Measurements from ENCODE around the gene PKD1. TPM values are rescaled to one million over a fixed set of nuclear protein-coding genes. Genes with fewer than 3 reads are reported as not detected.

PKD1 gene
- total RNA-seq, 1 donor from 2014 or later, result 77.3 TPM

DNA sequence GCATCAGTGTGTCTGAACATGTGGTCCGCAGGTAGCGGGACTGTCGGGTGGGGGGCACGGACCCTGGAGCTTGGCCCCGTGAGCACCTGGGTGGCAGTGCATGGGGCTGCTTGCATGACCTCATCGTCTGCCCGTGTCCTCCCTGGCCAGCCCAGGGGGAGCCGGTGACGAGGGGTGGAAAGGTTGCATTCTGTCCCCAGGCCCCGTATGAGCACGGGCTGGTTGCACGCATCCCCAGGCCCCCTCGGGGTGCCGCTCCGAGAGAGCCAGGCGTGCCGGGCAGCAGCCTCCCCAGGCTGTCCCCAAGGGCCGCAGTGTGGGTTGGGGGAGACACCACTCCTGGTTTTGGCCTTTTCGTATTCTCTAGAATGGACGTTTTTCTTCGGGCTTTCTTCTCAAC lies 58.0 kb downstream of the PKD1 start:
- intact Hi-C loops (cut with micrococcal nuclease), result no loop called here

DNA sequence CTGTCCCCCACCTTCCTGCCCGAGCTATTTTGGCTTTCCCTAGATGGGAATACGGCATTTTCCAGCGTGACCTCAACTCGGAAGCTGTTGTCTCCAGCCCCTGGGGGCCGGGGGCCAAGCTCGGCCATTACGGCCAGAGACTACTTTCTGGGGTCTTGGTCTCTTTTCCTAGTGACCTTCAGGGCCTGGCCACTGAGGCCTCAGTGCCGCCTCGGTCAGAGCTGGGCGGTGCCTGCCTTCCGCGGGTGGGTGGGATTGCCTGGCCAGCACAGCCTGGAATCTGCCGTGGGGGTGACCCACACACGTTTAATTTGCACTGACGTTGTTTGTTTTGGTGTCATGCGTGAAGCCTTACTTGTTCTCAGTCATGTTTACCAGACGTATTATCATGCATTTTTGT lies 58.7 kb downstream of the PKD1 start:
- intact Hi-C loops (cut with micrococcal nuclease), result no loop called here

DNA sequence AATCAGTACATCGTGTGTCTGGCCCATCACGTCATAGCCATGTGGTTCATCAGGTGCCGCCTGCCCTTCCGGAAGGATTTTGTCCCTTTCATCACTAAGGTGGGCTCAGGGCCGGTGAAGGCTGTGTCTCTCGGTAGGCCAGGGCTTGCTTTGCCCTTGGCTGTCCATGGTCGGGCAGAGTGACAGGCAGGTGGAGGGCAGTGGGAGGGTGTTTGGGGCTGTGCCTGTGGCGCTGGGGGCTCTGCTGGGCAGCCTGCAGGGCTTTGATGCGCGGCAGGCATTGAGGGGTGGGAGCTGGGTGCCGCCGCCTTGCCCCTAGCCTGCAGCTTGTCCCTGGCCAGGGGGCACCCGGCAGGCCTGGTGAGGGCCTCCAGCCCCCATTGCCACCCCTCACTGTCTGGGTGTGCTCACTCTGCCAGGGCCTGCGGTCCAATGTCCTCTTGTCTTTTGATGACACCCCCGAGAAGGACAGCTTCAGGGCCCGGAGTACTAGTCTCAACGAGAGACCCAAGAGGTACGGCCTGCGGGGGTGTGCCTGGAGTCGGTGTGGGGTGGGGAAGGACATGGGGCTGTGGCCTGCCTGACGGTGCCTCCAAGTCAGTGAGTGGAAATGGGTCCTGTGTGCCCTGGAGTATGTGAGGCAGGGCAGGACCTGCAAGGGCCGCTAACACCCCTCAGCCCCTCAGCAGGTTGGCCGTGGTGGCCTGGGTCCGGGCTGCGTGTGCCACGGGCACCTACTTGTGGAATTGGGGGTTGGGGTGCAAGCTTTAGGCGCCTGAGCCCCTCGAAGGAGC lies 59.4 kb downstream of the PKD1 start:
- intact Hi-C loops (cut with micrococcal nuclease), result no loop called here

DNA sequence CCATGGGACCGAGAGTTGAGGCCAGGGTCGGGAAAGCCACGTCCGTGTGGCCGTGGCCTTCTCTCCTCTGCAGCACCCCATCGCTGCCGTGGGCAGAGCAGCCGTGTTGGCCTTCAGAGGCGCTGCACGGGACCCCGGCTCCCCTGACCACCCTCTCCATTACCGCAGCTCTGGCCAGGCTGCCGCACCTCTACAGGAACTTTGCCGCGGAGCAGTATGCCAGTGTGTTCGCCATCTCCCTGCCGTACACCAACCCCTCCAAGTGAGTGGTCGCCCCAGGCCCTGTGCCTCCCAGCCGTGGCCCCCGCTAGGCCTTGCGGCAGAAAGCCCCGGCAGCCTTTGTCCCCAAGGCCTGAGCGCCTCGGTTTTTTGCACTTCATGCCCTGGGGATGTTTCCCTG lies 60.1 kb downstream of the PKD1 start:
- intact Hi-C loops (cut with micrococcal nuclease), result no loop called here

GRCh38 chr16:2074071-2074470 lies 61.6 kb downstream of the PKD1 start:
- intact Hi-C loops (cut with micrococcal nuclease), result no loop called here

DNA sequence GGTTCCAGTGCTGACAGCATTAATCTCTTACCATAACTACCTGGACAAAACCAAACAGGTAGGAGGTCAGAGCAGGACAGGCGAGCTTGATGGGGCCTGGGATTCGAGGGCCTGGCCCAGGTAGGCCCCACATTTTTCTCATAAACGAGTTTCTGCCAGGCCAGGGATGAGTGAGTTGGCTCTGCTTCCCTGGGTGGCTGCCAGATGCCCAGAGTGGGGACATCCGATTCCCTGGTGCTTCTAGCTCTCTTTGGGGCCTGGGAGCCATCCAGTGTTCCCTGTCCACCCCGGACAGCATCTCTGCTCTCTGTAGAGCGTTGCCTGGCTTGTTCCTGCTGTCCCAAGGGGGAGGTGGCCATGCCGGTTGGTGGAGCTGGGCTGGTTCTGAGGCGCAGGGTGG lies 62.8 kb downstream of the PKD1 start:
- intact Hi-C loops (cut with micrococcal nuclease), result no loop called here

DNA sequence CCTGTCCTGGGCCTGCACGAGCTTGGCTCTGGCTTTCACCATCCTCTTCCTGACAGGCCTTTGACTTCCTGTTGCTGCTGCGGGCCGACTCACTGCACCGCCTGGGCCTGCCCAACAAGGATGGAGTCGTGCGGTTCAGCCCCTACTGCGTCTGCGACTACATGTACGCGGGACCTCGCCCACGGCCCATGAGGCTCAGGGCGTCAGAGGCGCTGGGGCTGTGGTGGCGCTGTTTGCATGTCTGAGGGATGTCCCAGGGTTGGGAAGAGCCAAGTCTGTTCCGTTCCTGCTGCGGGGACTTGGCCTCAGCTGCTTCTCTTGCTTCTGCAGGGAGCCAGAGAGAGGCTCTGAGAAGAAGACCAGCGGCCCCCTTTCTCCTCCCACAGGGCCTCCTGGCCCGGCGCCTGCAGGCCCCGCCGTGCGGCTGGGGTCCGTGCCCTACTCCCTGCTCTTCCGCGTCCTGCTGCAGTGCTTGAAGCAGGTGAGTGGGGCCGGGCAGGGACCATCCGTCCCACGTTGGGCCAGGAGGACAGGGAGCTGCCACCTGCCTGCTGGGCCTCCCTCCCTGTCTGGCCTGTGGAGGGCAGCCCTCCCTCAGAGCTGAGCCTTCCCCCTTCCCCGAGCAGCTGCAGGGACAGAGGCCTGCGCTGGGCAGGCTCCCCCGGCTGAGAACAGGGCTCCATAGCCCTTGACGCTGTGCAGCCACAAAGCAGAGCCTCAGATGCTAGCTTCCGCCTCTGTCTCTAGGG lies 64.1 kb downstream of the PKD1 start:
- intact Hi-C loops (cut with micrococcal nuclease), result no loop called here

DNA sequence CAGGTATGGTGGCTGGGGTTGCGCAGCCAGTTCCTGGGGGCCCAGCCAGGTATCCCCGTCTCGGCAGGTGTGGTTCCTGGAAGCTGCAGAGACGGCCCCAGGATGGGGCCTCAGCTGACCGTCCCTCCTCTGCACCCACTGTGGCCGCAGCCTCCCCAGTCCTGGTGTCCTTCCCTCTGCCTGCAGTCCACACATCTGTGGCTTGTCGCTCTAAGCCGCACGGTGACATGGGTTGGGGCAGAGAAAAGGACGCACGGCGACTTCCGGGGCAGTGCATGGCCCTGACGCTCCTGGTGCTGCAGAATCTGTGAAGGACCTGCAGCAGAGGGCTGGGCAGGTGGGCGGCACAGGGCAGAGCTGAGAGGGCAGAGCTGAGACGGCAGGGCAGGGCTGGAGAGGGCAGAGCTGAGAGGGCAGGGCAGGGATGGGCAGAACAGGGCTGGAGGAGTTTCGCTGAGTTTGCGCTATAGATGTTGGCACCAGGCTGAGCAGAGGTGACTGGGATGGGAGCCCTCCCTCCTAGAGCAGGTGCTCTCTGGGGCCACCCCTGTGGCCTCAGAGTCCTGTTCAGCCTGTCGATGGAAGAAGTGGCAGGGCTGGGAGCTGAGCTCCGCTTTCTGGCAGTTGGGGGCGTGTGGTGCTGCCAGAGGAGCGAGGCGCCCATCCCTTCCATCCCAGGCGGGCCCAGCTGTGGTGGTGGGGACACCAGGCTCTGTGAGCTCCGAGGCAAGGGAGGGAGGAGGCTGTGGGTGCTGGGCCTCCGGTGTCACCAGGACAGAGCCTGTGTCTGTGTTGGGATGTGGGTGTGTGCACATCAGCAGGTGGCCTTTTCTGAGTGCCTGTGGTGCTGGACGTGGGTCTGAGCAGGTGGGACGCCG lies 64.9 kb downstream of the PKD1 start:
- intact Hi-C loops (cut with micrococcal nuclease), result no loop called here

GRCh38 chr16:2066139-2066538 lies 69.6 kb downstream of the PKD1 start:
- intact Hi-C loops (cut with micrococcal nuclease), result no loop called here

DNA sequence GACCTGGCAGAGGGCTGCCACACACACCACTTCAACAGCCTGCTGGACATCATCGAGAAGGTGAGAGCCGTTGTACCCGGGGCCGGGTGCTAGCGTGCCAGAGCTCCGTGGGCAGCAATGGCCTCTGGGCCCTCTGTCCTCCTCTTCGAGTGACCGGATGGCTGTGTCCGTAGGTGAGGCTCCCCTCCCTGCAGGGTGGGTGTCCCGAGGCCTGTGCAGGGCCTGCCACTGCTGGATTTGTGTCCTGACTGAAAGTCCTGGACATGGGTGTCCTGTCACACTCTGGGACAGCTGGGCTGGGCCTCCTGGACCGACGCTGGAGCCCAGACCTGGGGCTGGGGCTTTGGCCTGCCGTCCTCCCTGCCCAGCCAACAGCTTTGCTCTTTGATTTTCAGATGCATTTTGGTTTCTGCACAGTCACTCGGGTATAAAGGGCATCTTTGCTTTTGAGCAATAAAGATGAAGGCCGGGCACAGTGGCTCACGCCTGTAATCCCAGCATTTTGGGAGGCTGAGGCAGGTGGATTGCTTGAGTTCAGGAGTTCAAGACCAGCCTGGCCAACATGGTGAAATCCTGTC lies 71.2 kb downstream of the PKD1 start:
- intact Hi-C loops (cut with micrococcal nuclease), result no loop called here

- intact Hi-C loops (cut with micrococcal nuclease), result no loop called here
Measured at GRCh38 chr16:2063861-2064260, 71.8 kb downstream of the PKD1 start.

GRCh38 chr16:2062801-2063200 lies 72.9 kb downstream of the PKD1 start:
- intact Hi-C loops (cut with micrococcal nuclease), result no loop called here

DNA sequence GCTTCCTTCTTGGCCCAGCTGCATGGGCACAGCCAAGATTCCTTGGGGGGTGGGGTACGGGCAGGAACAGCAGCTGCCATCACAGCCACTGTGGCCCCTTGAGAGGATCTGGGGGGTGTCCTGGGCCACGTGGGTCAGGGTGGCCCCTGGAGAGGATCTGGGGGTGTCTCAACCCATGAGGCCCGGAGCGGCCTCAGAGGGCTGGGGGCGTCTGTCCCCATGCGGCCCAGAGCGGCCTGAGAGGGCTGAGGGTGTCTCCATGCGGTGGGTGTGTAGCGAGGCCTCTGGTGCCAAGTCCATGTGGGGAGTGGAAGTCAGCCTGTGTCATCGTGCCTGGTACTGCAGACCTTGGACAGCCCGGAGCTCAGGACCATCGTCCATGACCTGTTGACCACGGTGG lies 74.2 kb downstream of the PKD1 start:
- intact Hi-C loops (cut with micrococcal nuclease), result no loop called here

GRCh38 chr16:2061023-2061422 lies 74.7 kb downstream of the PKD1 start:
- intact Hi-C loops (cut with micrococcal nuclease), result no loop called here

DNA sequence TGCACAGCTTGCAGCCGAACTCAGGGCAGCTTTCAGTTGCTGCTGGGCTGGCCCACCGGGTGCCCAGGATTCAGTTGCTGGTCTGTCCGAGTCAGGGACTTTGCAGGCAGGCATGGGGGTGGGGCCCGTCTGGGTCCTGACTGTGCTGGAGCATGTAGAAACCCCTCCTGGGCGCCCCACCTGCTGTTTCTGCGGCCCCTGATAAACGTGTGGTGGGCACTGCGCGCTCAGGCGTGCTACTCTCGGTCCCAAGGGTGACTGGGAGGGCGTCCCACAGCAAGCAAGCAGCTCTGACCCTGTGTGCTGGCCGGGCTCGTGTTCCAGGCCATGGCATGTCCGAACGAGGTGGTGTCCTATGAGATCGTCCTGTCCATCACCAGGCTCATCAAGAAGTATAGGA lies 75.4 kb downstream of the PKD1 start:
- intact Hi-C loops (cut with micrococcal nuclease), result no loop called here

DNA sequence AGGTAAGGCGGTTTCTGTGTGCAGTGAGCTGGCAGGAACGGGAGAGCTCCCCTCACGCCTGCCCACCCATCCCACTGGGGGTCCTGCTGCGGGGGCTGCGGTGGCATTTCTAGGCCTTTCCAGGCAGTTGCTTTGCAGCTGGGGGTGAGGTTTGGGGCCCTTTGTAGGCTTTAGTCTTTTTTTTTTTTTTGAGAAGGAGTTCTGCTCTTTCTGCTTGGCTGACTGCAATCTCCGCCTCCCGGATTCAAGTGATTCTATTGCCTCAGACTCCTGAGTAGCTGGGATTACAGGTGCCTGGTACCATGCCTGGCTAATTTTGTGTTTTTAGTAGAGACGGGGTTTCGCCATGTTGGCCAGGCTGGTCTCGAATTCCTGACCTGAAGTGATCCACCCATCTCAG lies 76.8 kb downstream of the PKD1 start:
- intact Hi-C loops (cut with micrococcal nuclease), result no loop called here

DNA sequence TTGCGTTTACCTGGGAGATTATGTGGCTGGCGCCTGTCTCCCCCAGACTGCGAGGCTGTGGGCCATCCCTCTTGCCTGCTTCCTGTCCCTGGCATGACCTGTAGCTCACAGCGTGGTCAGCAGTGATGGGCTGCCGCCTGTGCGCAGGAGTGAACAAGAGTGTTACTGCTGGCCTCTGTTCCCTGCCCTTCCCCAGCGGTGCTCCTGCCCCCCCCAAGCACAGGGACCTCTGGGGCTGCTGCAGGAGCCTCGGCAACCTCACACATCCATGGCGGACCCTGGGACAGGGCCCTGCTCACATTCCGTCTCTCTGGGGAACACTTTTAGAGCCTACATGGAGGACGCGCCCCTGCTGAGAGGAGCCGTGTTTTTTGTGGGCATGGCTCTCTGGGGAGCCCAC lies 77.3 kb downstream of the PKD1 start:
- intact Hi-C loops (cut with micrococcal nuclease), result no loop called here

- intact Hi-C loops (cut with micrococcal nuclease), result no loop called here
Measured at GRCh38 chr16:2057438-2057837, 78.3 kb downstream of the PKD1 start.

GRCh38 chr16:2056681-2057407 lies 78.9 kb downstream of the PKD1 start:
- intact Hi-C loops (cut with micrococcal nuclease), result no loop called here

DNA sequence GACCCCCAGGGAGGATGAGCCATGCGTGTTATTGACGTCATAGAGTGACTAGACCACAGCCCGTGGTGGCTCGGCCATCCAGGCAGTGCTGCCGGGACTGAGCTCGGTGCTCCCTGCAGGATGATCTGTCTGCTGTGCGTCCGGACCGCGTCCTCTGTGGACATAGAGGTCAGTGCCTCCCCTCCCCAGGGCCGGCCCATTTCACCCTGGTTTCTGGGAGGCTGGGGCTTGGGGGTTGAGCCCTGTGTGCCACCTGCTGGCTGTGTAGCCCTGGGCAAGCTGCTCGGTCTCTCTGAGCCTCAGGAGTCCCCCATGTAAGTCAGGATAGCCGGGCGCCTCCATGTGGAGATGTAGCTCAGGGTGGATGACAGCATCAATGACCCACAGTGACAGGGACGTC lies 79.6 kb downstream of the PKD1 start:
- intact Hi-C loops (cut with micrococcal nuclease), result no loop called here

Measured in T-helper 2 cell treated with Interferon-gamma antibody and Interleukin-4, amounts not matched to agents 100 ng/mL and 5 ng/mL, for 36 hours (primary cell).